Neural progenitor cell (in vitro differentiated cells): ENCODE results near the gene CD44. TPM values are rescaled to one million over a fixed set of nuclear protein-coding genes. Genes with fewer than 3 reads are reported as not detected.

Experiments used
- DNase-seq: peaks from one replicate; pipeline ENCODE4 v3.0.0-alpha.2; 2016; ENCODE audit warnings: low spot score
- H2AFZ ChIP-seq: fragments of 200-600 bp; sonication (generic); replicated peaks from 2 replicates; pipeline ENCODE4 v1.6.1; 2016; ENCODE audit warnings: antibody characterized with exemption
- H3F3A ChIP-seq: fragments of 200-600 bp; sonication (generic); 2 replicates; pipeline ENCODE4 v1.6.1; 2016; ENCODE audit warnings: antibody characterized with exemption, low read depth
- H3K27ac ChIP-seq: fragments of 200-600 bp; sonication (generic); 2 replicates; pipeline ENCODE4 v1.5.1; 2016; ENCODE audit warnings: mild to moderate bottlenecking
- H3K27me3 ChIP-seq: fragments of 200-600 bp; sonication (generic); 2 replicates; pipeline ENCODE4 v1.6.1; 2016; ENCODE audit warnings: mild to moderate bottlenecking, moderate library complexity
- H3K36me3 ChIP-seq: fragments of 200-600 bp; sonication (generic); 2 replicates; pipeline ENCODE4 v1.5.1; 2016
- H3K4me1 ChIP-seq: fragments of 200-600 bp; sonication (generic); 2 replicates; pipeline ENCODE4 v1.6.1; 2016; ENCODE audit warnings: mixed run types
- H3K4me2 ChIP-seq: fragments of 200-600 bp; sonication (generic); 2 replicates; pipeline ENCODE4 v1.6.1; 2016
- H3K4me3 ChIP-seq: fragments of 200-600 bp; sonication (generic); 2 replicates; pipeline ENCODE4 v1.5.1; 2016
- H3K79me2 ChIP-seq: fragments of 200-600 bp; sonication (generic); 2 replicates; pipeline ENCODE4 v1.6.1; 2016; ENCODE audit warnings: low read depth
- H3K9ac ChIP-seq: fragments of 200-600 bp; sonication (generic); 2 replicates; pipeline ENCODE4 v1.6.1; 2016
- H3K9me3 ChIP-seq: fragments of 200-600 bp; sonication (generic); 2 replicates; pipeline ENCODE4 v1.5.1; 2016; ENCODE audit warnings: low read depth
- H4K20me1 ChIP-seq: fragments of 200-600 bp; sonication (generic); 2 replicates; pipeline ENCODE4 v1.6.1; 2016; ENCODE audit warnings: low read depth
- H3K27ac Mint-ChIP-seq: 3 replicates; pipeline ENCODE4 v1.8.0; 2021; ENCODE audit warnings: mixed read lengths
- H3K27me3 Mint-ChIP-seq: 2 replicates; pipeline ENCODE4 v1.8.0; 2022; ENCODE audit warnings: low read depth, mild to moderate bottlenecking, inconsistent platforms, moderate library complexity, mixed read lengths; ENCODE audit not compliant: insufficient read depth
- H3K36me3 Mint-ChIP-seq: 3 replicates; pipeline ENCODE4 v1.8.0; 2021; ENCODE audit warnings: mixed read lengths
- H3K4me1 Mint-ChIP-seq: 3 replicates; pipeline ENCODE4 v1.8.0; 2021; ENCODE audit warnings: mixed read lengths
- H3K4me3 Mint-ChIP-seq: 3 replicates; pipeline ENCODE4 v1.8.0; 2021; ENCODE audit warnings: mild to moderate bottlenecking, moderate library complexity, mixed read lengths
- H3K9me3 Mint-ChIP-seq: 3 replicates; pipeline ENCODE4 v1.8.0; 2020; ENCODE audit warnings: mixed read lengths
- CTCF ChIP-seq: fragments of 200-600 bp; sonication (generic); IDR thresholded peaks from 2 replicates; pipeline ENCODE4 v1.5.1; 2017; ENCODE audit warnings: antibody characterized with exemption, mild to moderate bottlenecking
- EZH2 ChIP-seq: fragments of 200-600 bp; sonication (generic); IDR thresholded peaks from 2 replicates; pipeline ENCODE4 v1.6.1; 2017; ENCODE audit warnings: antibody characterized with exemption, mild to moderate bottlenecking, moderate library complexity
- EZH2phosphoT487 ChIP-seq: fragments of 200-600 bp; sonication (generic); IDR thresholded peaks from 2 replicates; pipeline ENCODE4 v1.6.1; 2017; ENCODE audit warnings: antibody characterized with exemption
- total RNA-seq: library from RNA; depleted of rRNA; stranded (reverse); fragments of >200 nt; gene quantifications from 2 replicates; pipeline ENCODE4 v1.2.3, GENCODE V29; 2015; ENCODE audit warnings: low replicate concordance

CD44 gene
- total RNA-seq, 1 donor from 2014 or later: 1.4 TPM

- peaks cover 2% of the 10 kb centered on the region for H3K27me3 Mint-ChIP-seq
- H3K4me2 ChIP-seq: no peak overlapping the region
- H4K20me1 ChIP-seq: no peaks in the 10 kb centered on the region
- no peaks in the 10 kb centered on the region for H3K79me2 ChIP-seq
- H3F3A ChIP-seq: no peaks in the 10 kb centered on the region
- H3K36me3 Mint-ChIP-seq: no peaks in the 10 kb centered on the region
- H3K4me1 Mint-ChIP-seq: no peaks in the 10 kb centered on the region
- H2AFZ ChIP-seq: no peak overlapping the region
- no peak overlapping the region for H3K4me3 ChIP-seq
- no peak overlapping the region for H3K9ac ChIP-seq
- H3K4me3 Mint-ChIP-seq: no peak overlapping the region
- H3K27ac Mint-ChIP-seq: no peak overlapping the region
- H3K4me1 ChIP-seq: no peaks in the 10 kb centered on the region
- H3K36me3 ChIP-seq: no peaks in the 10 kb centered on the region
- H3K27me3 ChIP-seq: no peaks in the 10 kb centered on the region
- H3K9me3 Mint-ChIP-seq: no peaks in the 10 kb centered on the region
- DNase-seq: no peak
- H3K9me3 ChIP-seq: no peaks in the 10 kb centered on the region
- TF ChIP-seq EZH2 (no peak), EZH2phosphoT487 (no peak), CTCF (no peak)
- no peak overlapping the region for H3K27ac ChIP-seq
These were observed 118.3 kb downstream of the CD44 start for GRCh38 chr11:35257281-35257680.

DNA sequence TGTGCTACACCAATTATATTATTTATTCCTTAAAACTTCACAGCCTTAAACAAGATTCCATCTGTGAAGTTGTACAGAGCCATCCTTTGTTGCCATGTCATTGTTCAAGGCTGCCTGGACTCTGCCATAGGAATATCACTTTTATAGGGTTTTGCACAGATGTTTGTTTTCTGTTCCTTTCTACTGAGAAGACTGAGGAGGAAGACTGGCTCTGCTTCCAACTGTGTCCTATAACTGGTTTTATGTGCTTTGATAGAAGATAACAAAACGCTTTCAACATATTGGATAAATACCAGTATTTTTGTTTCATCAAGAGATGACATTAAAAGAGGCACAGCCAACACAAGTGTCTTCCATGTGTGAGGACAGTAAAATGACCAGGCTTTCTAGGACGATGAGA lies 120.6 kb downstream of the CD44 start:
- no peaks in the 10 kb centered on the region for H3K36me3 ChIP-seq
- no peaks in the 10 kb centered on the region for H3K36me3 Mint-ChIP-seq
- no peak overlapping the region for H3K27ac ChIP-seq
- H3F3A ChIP-seq: no peaks in the 10 kb centered on the region
- no peaks in the 10 kb centered on the region for H3K4me1 Mint-ChIP-seq
- no peak overlapping the region for H3K4me2 ChIP-seq
- peaks cover 2% of the 10 kb centered on the region for H3K27me3 Mint-ChIP-seq
- no peak overlapping the region for H3K9ac ChIP-seq
- H3K27me3 ChIP-seq: no peaks in the 10 kb centered on the region
- no peaks in the 10 kb centered on the region for H3K9me3 ChIP-seq
- H3K27ac Mint-ChIP-seq: no peak overlapping the region
- no peaks in the 10 kb centered on the region for H3K4me1 ChIP-seq
- no peak overlapping the region for H3K4me3 ChIP-seq
- TF ChIP-seq EZH2: no peak
- TF ChIP-seq CTCF: no peak
- TF ChIP-seq EZH2phosphoT487: no peak
- H3K9me3 Mint-ChIP-seq: no peaks in the 10 kb centered on the region
- no peak overlapping the region for H3K4me3 Mint-ChIP-seq
- H2AFZ ChIP-seq: no peak overlapping the region
- no peaks in the 10 kb centered on the region for H4K20me1 ChIP-seq
- no peak for DNase-seq
- H3K79me2 ChIP-seq: no peaks in the 10 kb centered on the region

- H3K36me3 ChIP-seq: no peaks in the 10 kb centered on the region
- no peak overlapping the region for H3K4me3 Mint-ChIP-seq
- H3K9me3 Mint-ChIP-seq: no peaks in the 10 kb centered on the region
- no peak overlapping the region for H3K27ac ChIP-seq
- no peaks in the 10 kb centered on the region for H4K20me1 ChIP-seq
- no peak overlapping the region for H3K4me3 ChIP-seq
- no peaks in the 10 kb centered on the region for H3K36me3 Mint-ChIP-seq
- no peak overlapping the region for H2AFZ ChIP-seq
- no peak for DNase-seq
- no peaks in the 10 kb centered on the region for H3K4me1 ChIP-seq
- no peaks in the 10 kb centered on the region for H3K79me2 ChIP-seq
- H3K4me2 ChIP-seq: no peak overlapping the region
- peaks cover 2% of the 10 kb centered on the region for H3K27me3 Mint-ChIP-seq
- no peaks in the 10 kb centered on the region for H3K9me3 ChIP-seq
- no peak overlapping the region for H3K9ac ChIP-seq
- no peaks in the 10 kb centered on the region for H3K27me3 ChIP-seq
- no peaks in the 10 kb centered on the region for H3F3A ChIP-seq
- no peak overlapping the region for H3K27ac Mint-ChIP-seq
- no peak for TF ChIP-seq EZH2
- TF ChIP-seq CTCF: no peak
- TF ChIP-seq EZH2phosphoT487: no peak
- no peaks in the 10 kb centered on the region for H3K4me1 Mint-ChIP-seq
These were observed 121.5 kb downstream of the CD44 start for GRCh38 chr11:35260342-35260985.
